Putamen (tissue), 1 donor: ENCODE measurements around the gene BMP5.

ENCODE experiments used
- DNase-seq: peaks from one replicate; pipeline ENCODE4 v3.0.0-alpha.2; 2016; ENCODE audit warnings: low spot score

Gene BMP5

DNA sequence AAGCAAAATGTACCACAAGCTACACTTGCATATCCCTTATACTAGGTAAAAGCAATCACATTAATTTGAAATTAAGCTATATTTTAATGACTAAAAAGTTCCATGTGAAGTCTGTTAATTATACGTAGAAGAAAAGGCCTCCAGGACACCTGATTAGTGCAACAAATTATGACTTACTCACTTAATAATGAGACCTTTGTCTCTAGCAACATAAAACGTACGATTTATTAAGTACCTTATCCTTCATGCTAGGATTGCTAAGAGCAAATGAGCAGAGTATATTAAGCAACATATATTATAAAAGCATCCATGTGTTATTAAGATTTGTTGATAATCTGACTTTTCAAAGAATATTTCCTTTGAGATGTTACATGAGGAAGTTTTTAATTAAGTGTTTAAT lies 2.5 kb downstream of the BMP5 start:
- no peak for DNase-seq

DNA sequence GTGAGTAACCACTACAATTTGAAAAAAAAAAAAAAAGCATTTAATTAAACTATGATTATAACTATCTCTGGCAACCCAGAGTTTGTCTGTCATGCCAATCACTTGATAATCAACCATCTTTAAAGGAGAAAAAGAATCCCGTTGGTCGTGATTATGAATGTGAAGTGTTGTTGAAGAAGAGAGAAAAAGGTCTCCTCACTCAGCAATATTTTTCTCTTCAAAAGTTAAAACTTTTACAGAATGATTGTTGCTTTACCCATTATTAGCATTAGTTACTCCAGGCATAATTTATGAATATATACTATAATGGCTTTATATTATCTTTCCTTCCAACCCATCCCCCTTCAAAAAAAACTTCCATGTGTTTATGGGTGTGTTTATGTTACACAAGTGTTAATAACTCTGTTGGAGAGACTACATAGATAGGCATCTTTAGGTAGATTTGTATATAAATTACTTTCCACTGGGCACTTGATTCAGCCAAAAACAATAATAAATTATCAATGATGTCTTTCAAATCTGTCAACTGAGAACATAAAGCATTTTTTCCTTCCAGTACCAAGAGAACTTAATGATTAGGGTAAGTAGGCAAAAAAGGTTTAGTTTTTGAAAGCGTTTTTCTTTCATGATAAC lies 5.1 kb downstream of the BMP5 start:
- DNase-seq = no peak

DNA sequence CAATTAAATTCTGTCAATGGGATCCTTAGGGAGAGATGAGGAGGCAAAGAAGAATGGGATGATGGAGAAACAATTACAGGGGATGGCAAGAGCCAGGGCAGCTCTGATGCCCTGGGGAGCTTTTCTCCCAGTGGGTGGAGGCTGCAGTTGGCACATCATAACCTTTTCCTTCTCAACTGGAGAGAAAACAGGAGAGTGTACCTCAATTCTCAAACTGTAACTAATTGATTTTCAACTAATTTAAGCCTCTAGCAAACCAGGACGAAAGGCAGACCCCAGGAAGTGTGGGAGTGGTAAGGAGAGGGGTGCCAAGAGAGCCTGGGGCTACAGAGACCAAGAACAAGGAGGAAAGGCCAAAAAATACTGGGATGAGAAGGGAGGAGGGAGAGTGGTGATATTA lies 5.7 kb downstream of the BMP5 start:
- DNase-seq = no peak

DNA sequence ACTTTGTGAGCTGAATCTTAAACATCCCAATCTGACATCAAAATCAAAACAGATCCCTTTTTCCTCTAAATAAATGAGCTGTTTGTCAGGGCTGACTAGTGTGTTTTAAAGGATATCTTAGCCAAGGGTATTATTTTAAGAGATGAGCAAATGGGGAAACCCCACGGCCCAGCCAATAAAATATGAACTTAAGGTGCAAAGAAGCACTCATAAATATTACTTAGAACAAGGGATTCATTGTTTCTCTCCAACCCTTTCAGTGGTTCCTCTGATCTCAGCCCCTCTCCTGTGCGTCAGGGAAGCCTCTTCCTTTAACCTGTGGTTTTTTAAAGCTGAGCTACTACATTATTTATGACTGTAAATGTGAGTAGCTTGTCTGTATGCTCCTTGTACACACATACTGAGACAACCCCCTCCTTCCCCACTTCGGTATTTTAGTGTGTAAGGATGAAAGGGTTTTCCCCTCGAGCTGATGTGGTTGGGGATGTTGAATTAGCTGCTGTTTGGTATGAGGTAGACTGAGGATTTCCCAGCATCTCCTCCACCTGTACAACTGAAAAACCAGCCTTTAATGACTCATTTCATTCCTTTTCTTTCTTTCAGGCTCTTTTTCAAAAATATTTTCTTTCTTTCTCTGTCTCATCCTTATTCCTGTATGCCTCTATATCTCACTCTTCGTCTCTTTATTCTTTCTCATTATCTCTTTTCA lies 6.5 kb downstream of the BMP5 start:
- no peak for DNase-seq

DNA sequence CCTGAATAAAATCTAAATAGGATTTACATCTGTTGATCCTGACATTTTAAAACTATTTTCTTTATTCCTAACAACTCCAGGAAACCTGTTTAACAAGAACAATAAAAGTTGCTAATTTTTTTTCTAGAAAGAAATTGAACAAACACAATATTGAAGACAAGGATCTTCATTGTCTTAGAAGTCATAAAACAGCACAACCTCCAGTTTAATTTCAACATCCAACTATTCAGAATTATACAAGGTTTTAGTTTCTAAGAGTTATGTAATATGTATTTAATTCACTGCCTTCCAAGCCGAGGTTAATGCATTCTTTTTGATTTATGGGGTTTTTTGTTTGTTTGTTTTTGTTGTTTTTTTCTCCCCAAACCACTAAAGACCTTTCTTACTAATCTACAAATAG lies 7.2 kb downstream of the BMP5 start:
- DNase-seq = no peak

DNA sequence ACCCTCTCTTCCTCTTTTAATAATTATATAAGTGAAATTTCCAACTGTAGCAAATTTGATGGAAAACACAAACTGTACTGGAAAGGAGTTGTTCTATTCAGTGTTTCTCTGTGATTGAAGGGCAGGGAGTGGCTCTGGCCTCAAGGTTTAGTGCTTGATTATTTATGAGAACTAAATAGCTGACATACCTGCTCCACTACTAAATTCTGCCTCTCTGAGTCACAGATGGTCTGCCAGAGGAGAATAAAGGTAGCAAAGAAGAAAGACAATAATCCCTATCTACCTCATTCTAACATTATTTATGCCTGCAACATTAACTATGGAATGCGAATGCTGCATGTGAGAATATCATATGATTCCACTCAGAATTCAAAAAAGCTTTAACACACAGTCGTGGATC lies 9.3 kb downstream of the BMP5 start:
- DNase-seq = no peak

DNA sequence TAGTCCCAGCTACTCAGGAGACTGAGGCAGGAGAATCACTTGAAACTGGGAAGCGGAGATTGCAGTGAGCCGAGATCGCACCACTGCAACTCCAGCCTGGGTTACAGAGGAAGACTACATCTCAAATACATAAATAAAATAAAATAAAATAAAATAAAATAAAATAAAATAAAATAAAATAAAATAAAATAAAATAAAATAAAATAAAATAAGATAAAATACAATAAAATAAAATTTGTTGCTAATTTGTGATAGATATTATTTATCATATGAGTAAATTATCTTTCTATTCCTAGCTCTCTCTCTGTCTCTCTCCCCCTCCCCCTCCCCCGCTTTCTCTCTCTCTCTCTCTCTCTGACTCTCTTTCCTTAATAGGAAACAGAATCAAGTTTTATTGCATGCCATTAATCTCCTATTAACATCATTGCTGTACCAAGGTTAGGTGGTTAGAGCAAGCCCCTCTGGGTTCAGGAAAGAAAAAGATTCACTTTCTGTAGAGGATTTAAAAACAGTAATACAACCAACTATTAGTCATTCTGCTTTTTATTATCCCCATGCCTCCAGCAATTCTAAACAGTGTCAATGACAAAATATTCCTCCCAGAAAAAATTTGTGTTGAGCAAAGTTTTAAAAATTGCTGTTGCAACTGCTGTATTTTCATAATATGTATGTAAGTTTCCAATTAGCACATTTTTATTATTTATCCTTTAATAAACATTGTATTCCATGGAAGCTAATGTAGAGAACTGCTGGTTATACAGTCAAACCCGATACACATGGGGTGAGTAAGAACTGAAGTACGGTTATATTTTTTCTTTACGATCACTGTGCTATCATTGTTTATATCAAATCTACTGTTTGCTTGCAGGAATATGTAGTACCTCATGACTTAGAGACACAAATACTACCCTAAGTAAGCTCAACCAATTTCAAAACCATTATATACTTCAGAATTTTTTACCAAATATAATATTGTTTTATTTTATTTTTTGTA lies 22.1 kb downstream of the BMP5 start:
- no peak for DNase-seq

DNA sequence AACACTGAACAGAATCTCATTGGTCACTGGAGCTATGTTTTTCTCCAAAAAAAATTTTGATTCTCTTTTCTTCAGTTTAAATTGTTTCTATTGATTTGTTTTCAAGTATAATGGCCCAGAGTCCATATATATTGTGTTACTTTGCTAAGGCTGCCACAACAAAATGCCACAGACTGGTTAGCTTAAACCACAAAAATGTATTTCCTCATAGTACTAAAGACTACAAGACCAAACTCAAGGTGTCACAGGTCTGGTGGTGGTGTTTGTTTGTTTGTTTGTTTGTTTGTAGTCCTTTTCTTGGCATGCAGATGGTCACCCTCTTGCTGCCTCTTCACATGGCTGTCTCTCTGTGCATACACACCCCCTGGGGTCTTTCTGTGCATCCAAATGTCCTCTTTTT lies 34.0 kb downstream of the BMP5 start:
- no peak for DNase-seq

DNA sequence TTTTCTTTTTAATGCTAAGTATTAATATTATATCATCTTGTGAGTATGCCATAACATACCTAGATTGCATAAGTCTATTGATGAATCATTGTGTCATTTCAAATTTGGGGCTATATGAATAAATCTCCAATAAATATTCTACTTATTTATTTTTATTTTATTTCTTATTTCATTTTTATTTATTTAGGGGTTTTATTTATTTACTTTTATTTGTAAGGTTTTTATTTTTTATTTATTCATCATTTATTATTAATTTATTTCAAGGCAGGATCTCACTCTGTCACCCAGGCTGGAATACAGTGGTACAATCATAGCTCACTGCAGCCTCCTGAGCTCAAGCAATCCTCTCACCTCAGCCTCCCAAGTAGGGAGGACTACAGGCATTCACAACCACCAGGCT lies 36.3 kb downstream of the BMP5 start:
- DNase-seq = no peak

DNA sequence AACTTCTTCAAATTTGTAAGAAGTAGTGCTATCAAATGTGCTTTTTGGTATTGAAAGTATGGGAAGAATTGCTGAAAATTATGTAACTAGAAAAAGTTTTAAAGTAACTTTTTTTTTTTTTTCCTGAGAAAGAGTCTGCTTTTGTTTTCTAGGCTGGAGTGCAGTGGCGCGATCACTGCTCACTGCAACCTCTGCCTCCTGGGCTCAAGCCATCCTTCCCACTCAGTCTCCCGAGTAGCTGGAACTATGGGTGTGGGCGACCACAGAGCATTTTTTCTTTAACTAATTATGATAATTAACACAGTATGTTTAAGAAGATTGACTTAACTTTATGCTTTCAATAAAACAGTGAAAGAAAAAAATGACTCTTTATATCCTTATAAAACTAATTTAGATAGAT lies 38.4 kb downstream of the BMP5 start:
- no peak for DNase-seq

DNA sequence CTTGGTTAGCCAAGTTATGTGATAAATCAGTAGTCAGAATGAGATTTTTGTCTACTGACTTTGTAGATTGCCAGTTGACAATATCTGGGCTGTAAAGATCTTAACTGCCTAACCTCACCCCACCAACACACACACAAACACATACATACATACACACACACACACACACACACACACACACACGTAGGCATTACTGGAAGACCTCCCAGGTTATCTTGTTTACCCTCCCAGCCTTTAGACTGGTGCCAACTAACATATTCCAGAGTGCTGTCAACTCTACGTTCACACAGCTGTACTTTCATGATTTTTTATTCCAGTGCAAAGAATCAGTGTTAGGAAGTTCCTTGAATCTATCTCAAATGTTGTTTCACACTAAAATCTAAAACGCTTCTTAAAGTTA lies 38.9 kb downstream of the BMP5 start:
- no peak for DNase-seq

DNA sequence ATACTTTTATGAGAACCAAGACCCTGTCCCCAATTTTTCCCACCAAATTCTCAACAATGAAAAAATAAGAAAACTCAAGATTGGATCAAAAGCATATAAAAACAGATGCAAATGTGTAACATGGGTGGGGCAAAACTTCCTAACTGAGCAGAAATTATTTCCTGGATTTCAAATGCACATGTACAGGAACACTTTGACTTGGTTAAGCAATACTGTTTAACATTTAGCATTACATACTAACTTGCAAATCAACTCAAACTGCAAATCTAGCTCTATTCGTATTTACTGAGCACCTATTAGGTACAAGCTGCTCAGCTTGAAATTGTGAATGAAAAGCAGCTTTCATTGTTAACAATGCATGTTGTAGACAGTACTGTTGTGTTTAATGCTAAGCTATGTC lies 40.2 kb downstream of the BMP5 start:
- DNase-seq = no peak

DNA sequence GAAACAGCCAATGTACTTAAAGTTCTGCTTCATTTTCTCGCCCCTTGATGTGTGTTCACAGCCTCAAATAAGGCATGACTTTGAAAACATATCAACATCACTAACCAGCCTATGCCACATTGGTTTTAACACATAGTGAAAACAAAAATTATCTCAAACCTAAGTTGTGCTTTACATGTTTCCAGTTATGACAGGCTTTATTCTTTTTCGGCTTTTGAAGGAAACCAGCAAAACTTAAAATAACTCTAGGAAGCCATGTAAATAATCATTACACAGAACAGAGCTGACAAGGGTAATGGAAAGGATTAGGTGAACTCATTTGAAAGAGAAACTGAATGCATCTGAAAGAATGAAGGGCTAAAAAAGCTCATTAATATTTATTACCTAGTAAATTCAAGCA lies 42.1 kb downstream of the BMP5 start:
- DNase-seq = no peak

DNA sequence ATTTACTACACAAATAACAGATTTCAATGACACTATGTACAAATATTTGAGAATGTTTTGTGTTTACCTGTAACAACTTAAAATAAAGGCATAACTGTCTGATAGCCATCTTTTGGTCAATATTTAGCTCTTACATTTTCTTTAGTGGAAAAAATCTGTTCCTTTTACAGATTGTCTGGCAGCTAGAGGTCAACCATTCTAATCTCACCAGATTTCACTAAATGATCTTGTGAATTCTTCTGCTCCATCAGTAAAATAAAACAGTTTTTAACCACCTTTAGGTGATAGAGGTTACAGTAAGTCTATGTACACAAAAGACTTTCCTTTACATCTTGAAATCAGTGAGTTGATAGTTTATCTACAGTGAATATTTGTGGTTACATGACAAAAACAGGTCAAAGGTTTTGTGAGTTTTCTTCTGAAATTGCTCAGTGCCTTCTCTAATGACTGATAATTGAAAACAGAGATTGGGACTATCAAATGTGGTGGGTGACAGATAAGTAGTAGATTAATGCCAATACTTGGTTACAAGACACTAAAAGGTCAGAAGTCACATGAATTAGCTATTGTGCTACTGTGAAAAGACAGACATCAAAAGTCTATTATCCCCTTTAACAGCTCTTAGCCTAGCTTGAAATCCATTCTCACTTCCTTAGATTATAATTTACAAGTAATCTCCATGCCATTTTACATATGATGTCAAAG lies 47.4 kb downstream of the BMP5 start:
- no peak for DNase-seq

DNA sequence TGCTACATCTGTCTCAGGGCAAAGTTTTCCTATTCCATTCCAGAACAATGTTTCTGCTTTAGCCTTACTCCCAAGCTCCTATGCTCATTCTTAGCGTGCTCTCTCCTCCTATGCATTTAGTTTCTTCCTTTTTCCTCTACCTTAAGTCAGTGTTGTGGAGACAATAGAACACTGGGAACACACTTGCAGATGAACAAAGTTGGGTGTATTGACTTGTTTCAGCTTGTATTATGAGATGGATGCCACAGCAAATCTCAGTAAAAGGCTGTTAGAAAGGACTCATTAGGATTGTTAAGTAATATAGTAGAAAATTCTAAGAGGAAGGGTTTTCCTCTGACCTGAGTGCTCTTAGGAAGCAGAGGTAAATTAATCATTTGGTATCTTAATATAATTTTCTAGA lies 48.4 kb downstream of the BMP5 start:
- no peak for DNase-seq

DNA sequence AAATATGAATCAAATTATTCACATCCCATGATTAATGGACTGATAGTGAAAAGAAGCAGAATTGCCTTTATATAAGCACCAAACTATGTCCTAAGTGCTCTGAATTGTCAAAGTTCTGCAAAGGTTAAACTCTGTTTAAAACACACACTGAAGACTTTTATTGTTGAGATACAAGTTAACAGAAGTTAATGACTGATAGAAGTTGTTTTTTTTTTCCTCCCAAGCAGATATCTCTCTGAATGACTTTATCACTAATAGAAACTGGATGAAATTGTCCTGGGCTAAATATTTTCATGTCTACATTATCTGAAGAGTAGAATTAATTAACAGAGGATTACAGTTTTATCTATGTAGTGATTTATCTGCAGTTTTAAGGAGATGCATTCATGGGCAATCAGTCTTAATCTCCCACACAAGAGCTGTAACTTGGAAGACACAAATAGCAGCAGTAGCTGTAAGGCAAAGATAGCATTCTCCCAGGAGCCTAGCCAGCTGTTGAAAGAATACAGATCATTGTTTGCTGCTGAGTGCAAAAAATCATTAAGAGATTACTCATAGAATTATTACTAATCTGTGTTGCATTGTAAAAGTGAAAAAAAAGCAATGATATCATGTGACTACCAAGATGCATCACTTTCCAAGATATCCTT lies 49.9 kb downstream of the BMP5 start:
- no peak for DNase-seq

DNA sequence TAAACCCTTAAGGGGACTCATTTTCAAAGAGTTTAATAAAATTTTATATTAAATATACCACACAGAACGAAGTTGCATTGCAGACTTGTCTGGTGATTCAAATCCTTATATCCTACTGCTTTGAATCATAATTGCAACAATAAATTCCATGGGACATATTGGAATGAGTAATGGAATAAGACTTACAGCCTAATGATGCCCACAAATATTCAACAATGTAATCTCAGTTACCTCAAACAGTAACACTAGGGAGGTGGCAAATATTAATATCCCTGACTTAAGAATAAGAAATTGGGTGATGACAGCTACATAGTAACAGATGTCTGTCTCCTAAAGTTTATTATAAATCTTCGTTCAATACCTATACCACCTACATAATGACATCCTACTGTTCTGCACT lies 52.6 kb downstream of the BMP5 start:
- DNase-seq = no peak

DNA sequence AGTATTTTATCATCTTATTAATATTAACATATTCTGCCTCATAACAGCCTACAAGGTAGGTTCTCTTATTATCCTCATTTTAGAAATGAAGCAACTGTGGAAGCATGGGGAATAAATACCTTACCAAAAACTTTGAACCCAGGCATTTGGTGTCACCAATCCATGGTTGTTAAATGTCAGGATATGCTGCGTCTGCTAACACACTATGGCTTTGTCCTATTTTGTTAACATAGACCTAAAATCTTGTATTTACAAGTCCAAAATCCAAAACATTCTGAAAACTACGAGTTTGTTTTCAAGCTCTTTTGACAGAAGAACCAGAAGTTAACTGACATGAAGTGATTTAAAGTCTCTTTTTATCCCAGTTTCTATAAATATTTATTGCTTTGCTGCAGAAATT lies 53.4 kb downstream of the BMP5 start:
- no peak for DNase-seq

DNA sequence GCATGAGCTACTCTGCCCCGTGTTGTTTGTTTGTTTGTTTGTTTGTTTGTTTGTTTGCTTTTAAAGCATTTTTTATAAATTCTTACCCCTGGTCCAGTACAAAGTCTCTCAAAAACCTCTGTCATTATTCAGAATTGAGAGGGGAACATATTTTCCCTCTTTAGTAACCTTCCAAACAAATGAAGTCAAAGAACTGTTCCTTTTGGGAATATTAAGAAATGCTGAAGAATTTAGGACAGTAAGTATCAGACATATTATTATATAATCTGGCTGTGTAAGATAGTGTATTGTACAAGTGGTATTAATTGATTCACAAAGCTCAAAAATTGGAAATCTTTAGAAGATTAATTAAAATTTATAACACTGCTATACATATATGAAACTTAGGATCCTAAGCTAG lies 54.7 kb downstream of the BMP5 start:
- DNase-seq = no peak

DNA sequence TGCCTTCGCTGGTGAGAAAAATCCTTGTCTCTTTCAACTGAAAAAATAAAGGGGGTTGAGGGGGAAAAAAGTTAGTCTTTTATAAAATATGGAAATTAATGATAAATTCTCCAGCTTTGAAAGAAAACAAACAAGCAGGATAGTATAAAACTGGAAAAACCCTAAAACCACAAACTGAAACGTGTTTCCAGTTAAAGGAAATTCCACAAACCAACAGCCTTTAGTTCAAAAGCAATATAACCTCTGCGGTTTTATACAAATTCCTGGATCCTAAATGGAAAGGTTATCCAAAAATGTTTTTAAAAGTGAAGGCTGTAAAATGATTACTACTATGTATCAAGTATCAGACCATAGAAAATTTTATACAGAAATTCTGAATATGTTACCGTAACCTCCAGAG lies 55.6 kb downstream of the BMP5 start:
- DNase-seq = no peak

DNA sequence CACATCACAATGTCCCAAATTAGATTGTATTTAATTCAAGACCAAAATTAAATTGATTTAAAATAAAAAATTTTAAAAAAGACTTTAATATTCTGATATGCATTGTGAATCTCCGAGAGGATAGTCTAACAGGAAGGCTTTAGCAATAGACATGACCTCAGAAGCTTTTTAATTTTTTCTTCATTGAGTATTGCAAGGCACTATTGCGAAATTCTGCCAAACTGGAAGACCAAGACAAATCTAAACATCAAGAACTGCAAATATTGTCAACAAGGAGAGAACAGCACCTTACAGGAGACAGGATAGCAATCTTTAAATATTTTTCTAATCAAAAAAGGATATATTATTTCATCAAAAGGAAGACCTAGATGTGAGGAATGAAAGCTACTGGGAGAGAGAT lies 56.9 kb downstream of the BMP5 start:
- DNase-seq = no peak

DNA sequence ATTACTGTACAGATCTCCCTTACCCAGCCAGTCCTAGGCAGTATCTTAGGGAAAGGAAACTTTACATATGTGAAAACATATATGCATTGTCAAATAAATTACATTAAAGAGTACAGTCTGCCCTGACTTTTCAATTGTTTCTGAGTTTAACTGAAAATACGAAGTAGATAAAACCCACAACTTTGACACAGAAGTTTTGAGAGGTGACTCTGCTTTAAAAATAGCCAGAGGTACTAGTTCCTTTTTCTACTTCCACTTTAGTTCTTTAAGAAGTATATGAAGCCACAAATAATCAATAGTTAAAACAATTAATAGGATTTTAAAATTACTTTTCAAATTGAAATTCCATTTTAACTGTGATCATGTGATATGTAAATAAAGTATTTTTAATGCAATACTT lies 62.9 kb downstream of the BMP5 start:
- DNase-seq = no peak
